DOHH2 (cell line): ENCODE measurements around the gene FXYD6.

Source experiments
- H3F3A ChIP-seq: fragments of 200-600 bp; sonication (generic), shearing (Covaris generic); 2 replicates; pipeline ENCODE4 v1.6.0; 2016; ENCODE audit warnings: antibody characterized with exemption, mild to moderate bottlenecking; ENCODE audit not compliant: control insufficient read depth, insufficient read depth
- H3K27ac ChIP-seq: fragments of 200-600 bp; sonication (generic); 2 replicates; pipeline ENCODE4 v1.5.1; 2014; ENCODE audit warnings: low read depth, mild to moderate bottlenecking, low read length, moderate library complexity
- H3K27me3 ChIP-seq: fragments of 200-600 bp; sonication (generic); 2 replicates; pipeline ENCODE4 v1.6.1; 2014; ENCODE audit warnings: mild to moderate bottlenecking, low read length, mixed read lengths; ENCODE audit not compliant: control insufficient read depth
- H3K36me3 ChIP-seq: fragments of 200-600 bp; sonication (generic); 2 replicates; pipeline ENCODE4 v1.6.1; 2014; ENCODE audit warnings: mild to moderate bottlenecking, low read length, moderate library complexity, mixed read lengths; ENCODE audit not compliant: control insufficient read depth
- H3K4me1 ChIP-seq: fragments of 200-600 bp; sonication (generic); 2 replicates; pipeline ENCODE4 v1.6.1; 2014; ENCODE audit warnings: mild to moderate bottlenecking, low read length, mixed read lengths; ENCODE audit not compliant: control insufficient read depth
- H3K4me2 ChIP-seq: fragments of 200-600 bp; sonication (generic); 2 replicates; pipeline ENCODE4 v1.6.0; 2014; ENCODE audit warnings: mild to moderate bottlenecking, low read length, moderate library complexity
- H3K4me3 ChIP-seq: fragments of 200-600 bp; sonication (generic); 2 replicates; pipeline ENCODE4 v1.5.1; 2014; ENCODE audit warnings: mild to moderate bottlenecking, low read length, mixed read lengths
- H3K79me2 ChIP-seq: fragments of 200-600 bp; sonication (generic); 2 replicates; pipeline ENCODE4 v1.6.1; 2014; ENCODE audit warnings: mild to moderate bottlenecking, low read length, mixed read lengths; ENCODE audit not compliant: control insufficient read depth
- H3K9me2 ChIP-seq: fragments of 200-600 bp; sonication (generic); replicated peaks from 2 replicates; pipeline ENCODE4 v1.6.1; 2014; ENCODE audit warnings: mild to moderate bottlenecking, low read length, mixed read lengths; ENCODE audit not compliant: control insufficient read depth
- H3K9me3 ChIP-seq: fragments of 200-600 bp; sonication (generic); 2 replicates; pipeline ENCODE4 v1.6.1; 2014; ENCODE audit warnings: antibody characterized with exemption, low read length, mixed read lengths; ENCODE audit not compliant: control insufficient read depth, insufficient read depth
- H4K20me1 ChIP-seq: fragments of 200-600 bp; sonication (generic); 2 replicates; pipeline ENCODE4 v1.6.0; 2014; ENCODE audit warnings: low read depth, mild to moderate bottlenecking, antibody characterized with exemption, low read length, moderate library complexity; ENCODE audit not compliant: control insufficient read depth, insufficient read depth
- CTCF ChIP-seq: fragments of 200-600 bp; sonication (generic); IDR thresholded peaks from one replicate; pipeline ENCODE4 v1.5.1; 2014; ENCODE audit warnings: antibody characterized with exemption, mild to moderate bottlenecking, low read depth, low read length; ENCODE audit not compliant: poor library complexity, severe bottlenecking
- EZH2phosphoT487 ChIP-seq: fragments of 200-600 bp; sonication (generic); IDR thresholded peaks from 2 replicates; pipeline ENCODE4 v1.6.1; 2017; ENCODE audit warnings: borderline replicate concordance, mild to moderate bottlenecking, antibody characterized with exemption, low read length, moderate library complexity, mixed read lengths

The FXYD6 gene

GRCh38 chr11:117917591-117918151, 41.2 kb upstream of the FXYD6 start:
- Histone ChIP-seq H3K4me1 (no peaks in the 10 kb centered on the region), H3K27ac (no peak overlapping the region), H3K36me3 (no peaks in the 10 kb centered on the region), H3F3A (no peaks in the 10 kb centered on the region), H3K9me3 (no peaks in the 10 kb centered on the region), H3K4me2 (no peak overlapping the region), H3K9me2 (no peaks in the 10 kb centered on the region), H3K79me2 (no peaks in the 10 kb centered on the region), H3K4me3 (no peak overlapping the region), H4K20me1 (no peaks in the 10 kb centered on the region), H3K27me3 (peaks cover 6% of the 10 kb centered on the region)
- TF ChIP-seq CTCF (no peak), EZH2phosphoT487 (no peak)

DNA sequence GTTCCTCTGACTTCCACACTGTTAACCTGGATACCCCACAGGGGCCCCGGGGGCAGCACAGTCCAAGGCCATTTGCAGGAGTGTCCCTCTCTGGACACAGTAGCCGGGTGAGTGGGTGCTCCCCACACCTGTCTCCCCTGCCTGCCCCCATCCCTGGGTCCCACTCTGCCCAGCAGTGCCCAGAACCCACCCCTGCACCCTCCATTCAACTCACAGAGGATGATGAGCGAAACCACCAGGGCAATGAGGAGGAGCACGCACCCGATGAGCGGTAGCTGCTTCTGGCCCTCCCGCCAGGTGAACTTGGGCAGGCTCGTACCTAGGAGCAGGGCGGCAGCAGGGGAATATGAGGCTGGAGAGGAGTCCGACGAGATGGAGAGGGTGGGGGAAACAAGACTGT, 40.5 kb upstream of the FXYD6 start:
- Histone ChIP-seq H3K79me2 (no peaks in the 10 kb centered on the region), H3K9me3 (no peaks in the 10 kb centered on the region), H3F3A (no peaks in the 10 kb centered on the region), H3K4me1 (no peaks in the 10 kb centered on the region), H3K4me3 (no peak overlapping the region), H3K36me3 (no peaks in the 10 kb centered on the region), H3K9me2 (no peaks in the 10 kb centered on the region), H3K4me2 (no peak overlapping the region), H3K27me3 (peaks cover 6% of the 10 kb centered on the region), H3K27ac (no peak overlapping the region), H4K20me1 (no peaks in the 10 kb centered on the region)
- TF ChIP-seq CTCF (no peak), EZH2phosphoT487 (no peak)

DNA sequence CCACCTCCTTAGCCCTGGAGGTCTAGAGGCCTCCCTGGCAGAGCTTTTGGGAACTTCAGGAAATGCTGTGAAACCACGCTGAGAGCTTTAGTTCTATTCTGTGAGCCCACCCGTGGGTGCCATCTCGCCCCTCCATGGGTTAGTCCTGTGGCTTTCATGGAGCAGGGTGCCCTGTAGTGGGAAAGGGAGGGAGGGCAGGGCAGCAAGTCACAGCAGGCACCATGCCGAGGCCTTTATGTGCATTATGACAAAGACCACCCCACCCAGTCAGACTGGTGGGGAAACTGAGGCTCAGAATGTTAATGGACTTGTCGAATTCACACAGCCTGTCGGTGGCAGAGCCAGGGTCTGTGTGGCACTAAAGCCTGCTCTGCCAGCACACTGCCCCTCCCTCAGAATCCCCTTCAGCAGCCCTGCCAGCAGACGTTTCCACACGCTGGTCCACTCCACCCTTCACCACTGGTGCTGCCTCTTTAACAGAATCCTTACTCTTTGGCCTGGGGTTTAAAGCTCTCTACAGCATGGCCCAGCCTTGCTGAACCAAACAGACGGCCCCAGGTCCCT, 39.3 kb upstream of the FXYD6 start:
- H3K36me3 ChIP-seq: no peaks in the 10 kb centered on the region
- H3K4me3 ChIP-seq: no peak overlapping the region
- no peaks in the 10 kb centered on the region for H3K79me2 ChIP-seq
- no peaks in the 10 kb centered on the region for H3F3A ChIP-seq
- peaks cover 6% of the 10 kb centered on the region for H3K27me3 ChIP-seq
- H3K9me3 ChIP-seq: no peaks in the 10 kb centered on the region
- no peaks in the 10 kb centered on the region for H3K4me1 ChIP-seq
- no peak overlapping the region for H3K4me2 ChIP-seq
- no peaks in the 10 kb centered on the region for H3K9me2 ChIP-seq
- TF ChIP-seq EZH2phosphoT487 (no peak), CTCF (no peak)
- no peak overlapping the region for H3K27ac ChIP-seq
- H4K20me1 ChIP-seq: no peaks in the 10 kb centered on the region
